Spleen (tissue), 11 donors: ENCODE data around the gene RAB1B. TPM values are rescaled to one million over a fixed set of nuclear protein-coding genes. Genes with fewer than 3 reads are reported as not detected.

Experiments
- DNase-seq: peaks from one replicate; pipeline ENCODE4 v3.0.0-alpha.2; 2020
- H3K27ac ChIP-seq, 8 donors: fragments of 200-600 bp; sonication (generic) in 7 of 8; 1 replicate in 4 of 8; 2 replicates in 4 of 8; pipeline versions ENCODE4 v1.5.0 to v1.8.0; 2016 to 2021; ENCODE audit warnings: inconsistent platforms in 4 of 8, mild to moderate bottlenecking in 4 of 8, moderate library complexity in 1 of 8
- H3K27me3 ChIP-seq, 7 donors: fragments of 200-600 bp; sonication (generic) in 6 of 7; replicated peaks in 1 of 7; 1 replicate in 4 of 7; 2 replicates in 3 of 7; pipeline versions ENCODE4 v1.5.0 to v1.8.0; 2016 to 2021; ENCODE audit warnings: inconsistent platforms in 3 of 7, mild to moderate bottlenecking in 1 of 7
- H3K36me3 ChIP-seq, 6 donors: fragments of 200-600 bp; sonication (generic) in 5 of 6; 1 replicate in 4 of 6; 2 replicates in 2 of 6; pipeline versions ENCODE4 v1.5.0 to v1.8.0; 2016 to 2021; ENCODE audit warnings: inconsistent platforms in 2 of 6
- H3K4me1 ChIP-seq, 6 donors: fragments of 200-600 bp; sonication (generic) in 5 of 6; 1 replicate in 3 of 6; 2 replicates in 3 of 6; pipeline versions ENCODE4 v1.5.0 to v1.8.0; 2016 to 2021; ENCODE audit warnings: inconsistent platforms in 3 of 6
- H3K4me3 ChIP-seq, 8 donors: fragments of 200-600 bp; sonication (generic) in 7 of 8; 1 replicate in 4 of 8; 2 replicates in 4 of 8; pipeline versions ENCODE4 v1.5.0 to v1.8.0; 2016 to 2021; ENCODE audit warnings: inconsistent platforms in 4 of 8, mild to moderate bottlenecking in 4 of 8, moderate library complexity in 2 of 8
- H3K9me3 ChIP-seq, 8 donors: fragments of 200-600 bp; sonication (generic) in 7 of 8; 1 replicate in 4 of 8; 2 replicates in 4 of 8; pipeline versions ENCODE4 v1.5.0 to v1.8.0; 2016 to 2021; ENCODE audit warnings: inconsistent platforms in 4 of 8
- POLR2A ChIP-seq, 3 donors: fragments of 450-650 bp; IDR thresholded peaks; one replicate each; pipeline ENCODE4 v1.5.1; 2017; ENCODE audit warnings: antibody characterized with exemption in 3 of 3, mild to moderate bottlenecking in 1 of 3
- POLR2AphosphoS5 ChIP-seq, 3 donors: sonication (generic); formaldehyde crosslinking; IDR thresholded peaks; one replicate each; pipeline ENCODE4 v1.5.1; 2017; ENCODE audit warnings: antibody characterized with exemption in 3 of 3
- WGBS, 5 donors: extraction: QIAGEN DNeasy Blood & Tissue Kit in 3 of 5; methylation state at CpG; one replicate each; pipeline versions ENCODE4 v1.1.5 to v1.1.7; 2013 to 2018; 5-methylcytosine and 5-hydroxymethylcytosine counted together
- intact Hi-C: fragments of 100-400 bp; cut with DNase I; formaldehyde crosslinking; loops from one replicate; pipeline ENCODE4 v1.15.0; 2023; ENCODE audit warnings: low total_unique reads
- polyA plus RNA-seq, 3 donors: library from polyadenylated mRNA; stranded (reverse); fragments of 200-250 nt; gene quantifications; one replicate each; pipeline ENCODE4 v1.2.1, GENCODE V29; 2013
- total RNA-seq, 7 donors: library from RNA; depleted of rRNA in 3 of 7; stranded (reverse); fragments of >200 nt in 3 of 7; fragmentation: NEBNext Ultra II Directional in 4 of 7; extraction: Animal tissue kit (Norgen Biotek cat#: 25700) in 4 of 7; gene quantifications; one replicate each; pipeline versions ENCODE4 v1.1.0 to v1.2.1, GENCODE V29; 2016 to 2021
- TF ChIP-seq, protein P1 (sequence below), 11 experiments: fragments of 200-600 bp in 7 of 11; fragments of 450-650 bp in 4 of 11; sonication (generic) in 4 of 11; IDR thresholded peaks in 8 of 11; conservative IDR thresholded peaks in 3 of 11; 1 replicate in 7 of 11; 2 replicates in 4 of 11; pipeline versions ENCODE4 v1.4.0 to v1.8.0; 2016 to 2021; ENCODE audit warnings: antibody characterized with exemption in 11 of 11, inconsistent platforms in 4 of 11, mild to moderate bottlenecking in 1 of 11
- donor health status: healthy with polysubstance abuse.
- donor health status: DM: no; HTN: no; CAD: no; lungs with moderate emphysema.
- donor health status: DM: no; HTN: no; CAD: no.
- donor health status: Bipolar disorder and iron deficiency.
- donor health status: healthy.
- donor health status: DM: no; HTN: no; CAD: no.
- donor health status: DM: yes; HTN: yes; CAD: no.

The RAB1B gene
- total and polyA plus RNA-seq, 10 donors = 66.8 to 150 (median 116) TPM

- no peak for DNase-seq
- H3K4me1 ChIP-seq = peaks cover 0 to 28% (median 10%) of the 10 kb centered on the region in 6 donors
- no peak overlapping the region for H3K27ac ChIP-seq
- H3K9me3 ChIP-seq = no peaks in the 10 kb centered on the region
- WGBS, 5 donors = 65 to 78% (median 72%) methylated on average over 13 of the region's 13 CpGs
- intact Hi-C loops = no loop called here
- no peak overlapping the region for H3K4me3 ChIP-seq
- H3K36me3 ChIP-seq = peaks cover 0 to 91% (median 57%) of the 10 kb centered on the region in 6 donors
- no peak for TF ChIP-seq POLR2A (IDR thresholded peaks at IDR 0.05)
- TF ChIP-seq, protein P1, sequence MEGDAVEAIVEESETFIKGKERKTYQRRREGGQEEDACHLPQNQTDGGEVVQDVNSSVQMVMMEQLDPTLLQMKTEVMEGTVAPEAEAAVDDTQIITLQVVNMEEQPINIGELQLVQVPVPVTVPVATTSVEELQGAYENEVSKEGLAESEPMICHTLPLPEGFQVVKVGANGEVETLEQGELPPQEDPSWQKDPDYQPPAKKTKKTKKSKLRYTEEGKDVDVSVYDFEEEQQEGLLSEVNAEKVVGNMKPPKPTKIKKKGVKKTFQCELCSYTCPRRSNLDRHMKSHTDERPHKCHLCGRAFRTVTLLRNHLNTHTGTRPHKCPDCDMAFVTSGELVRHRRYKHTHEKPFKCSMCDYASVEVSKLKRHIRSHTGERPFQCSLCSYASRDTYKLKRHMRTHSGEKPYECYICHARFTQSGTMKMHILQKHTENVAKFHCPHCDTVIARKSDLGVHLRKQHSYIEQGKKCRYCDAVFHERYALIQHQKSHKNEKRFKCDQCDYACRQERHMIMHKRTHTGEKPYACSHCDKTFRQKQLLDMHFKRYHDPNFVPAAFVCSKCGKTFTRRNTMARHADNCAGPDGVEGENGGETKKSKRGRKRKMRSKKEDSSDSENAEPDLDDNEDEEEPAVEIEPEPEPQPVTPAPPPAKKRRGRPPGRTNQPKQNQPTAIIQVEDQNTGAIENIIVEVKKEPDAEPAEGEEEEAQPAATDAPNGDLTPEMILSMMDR (IDR thresholded peaks at IDR 0.05 in 8 of 11, conservative IDR thresholded peaks at IDR 0.05 in 3 of 11) = no peak
- TF ChIP-seq POLR2AphosphoS5 (IDR thresholded peaks at IDR 0.05) = no peak
- H3K27me3 ChIP-seq = no peaks in the 10 kb centered on the region
These were observed 24.5 kb upstream of the RAB1B start for GRCh38 chr11:66243782-66244535.

DNA sequence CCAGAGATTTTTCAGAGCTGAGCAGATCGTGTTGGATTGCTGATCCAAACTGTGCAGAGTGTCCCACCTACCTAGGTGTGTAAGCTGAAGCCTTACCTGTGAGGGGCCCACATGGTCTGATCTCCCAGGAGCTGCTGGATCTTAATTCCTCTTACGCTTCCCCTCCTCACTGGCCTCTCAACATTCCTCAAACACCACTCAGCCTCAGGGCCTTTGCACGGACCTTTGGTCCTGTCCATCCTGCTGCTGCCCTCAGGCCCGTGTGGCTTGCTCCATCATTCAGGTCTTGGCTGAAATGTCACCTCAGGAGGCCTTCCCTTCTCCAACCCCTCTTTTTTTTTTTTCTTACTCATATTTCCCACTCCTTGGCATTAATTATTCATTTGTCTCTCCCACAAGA is 21.1 kb upstream of the RAB1B start:
- no peaks in the 10 kb centered on the region for H3K9me3 ChIP-seq
- intact Hi-C loops = no loop called here
- H3K27me3 ChIP-seq = no peaks in the 10 kb centered on the region
- DNase-seq = no peak
- no peak overlapping the region for H3K4me3 ChIP-seq
- H3K4me1 ChIP-seq = peaks cover 0 to 11% (median 3%) of the 10 kb centered on the region in 6 donors
- TF ChIP-seq, protein P1 (IDR thresholded peaks at IDR 0.05 in 8 of 11, conservative IDR thresholded peaks at IDR 0.05 in 3 of 11) = no peak
- TF ChIP-seq POLR2A (IDR thresholded peaks at IDR 0.05) (no peak), POLR2AphosphoS5 (IDR thresholded peaks at IDR 0.05) (no peak)
- peaks cover 0 to 77% (median 27%) of the 10 kb centered on the region in 6 donors for H3K36me3 ChIP-seq
- 89 to 96% (median 95%) methylated on average over 4 of the region's 4 CpGs for WGBS, 5 donors
- no peak overlapping the region for H3K27ac ChIP-seq

DNA sequence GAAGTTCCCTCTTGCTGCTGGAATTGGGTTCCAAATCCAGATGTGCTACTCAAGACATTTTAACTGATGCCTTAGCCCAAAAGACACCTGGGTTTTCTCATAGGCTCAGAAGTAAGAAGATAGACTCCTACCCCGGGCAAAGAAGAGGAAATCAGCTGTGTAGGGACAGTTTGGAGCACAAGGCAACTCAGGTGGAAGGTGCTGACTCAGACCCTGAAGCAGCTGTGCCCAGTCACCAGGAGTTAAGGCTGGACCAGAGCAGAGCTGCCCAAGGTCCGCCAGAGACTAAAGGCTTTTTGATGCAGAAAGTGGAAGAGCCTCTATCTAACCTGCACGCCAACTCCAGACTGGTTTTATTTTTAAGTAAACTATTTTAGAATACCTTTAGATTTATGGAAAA is 20.6 kb upstream of the RAB1B start:
- TF ChIP-seq POLR2A (IDR thresholded peaks at IDR 0.05) (no peak), POLR2AphosphoS5 (IDR thresholded peaks at IDR 0.05) (no peak)
- TF ChIP-seq, protein P1 (IDR thresholded peaks at IDR 0.05 in 8 of 11, conservative IDR thresholded peaks at IDR 0.05 in 3 of 11) = no peak
- Histone ChIP-seq H3K27me3 (no peaks in the 10 kb centered on the region), H3K9me3 (no peaks in the 10 kb centered on the region), H3K36me3 (peaks cover 0 to 72% (median 22%) of the 10 kb centered on the region in 6 donors), H3K27ac (no peak overlapping the region), H3K4me3 (no peak overlapping the region), H3K4me1 (peaks cover 0 to 6% (median under 1%) of the 10 kb centered on the region in 6 donors)
- DNase-seq = no peak
- WGBS, 5 donors = 81 to 92% (median 87%) methylated on average over 3 of the region's 3 CpGs
- intact Hi-C loops = no loop called here

DNA sequence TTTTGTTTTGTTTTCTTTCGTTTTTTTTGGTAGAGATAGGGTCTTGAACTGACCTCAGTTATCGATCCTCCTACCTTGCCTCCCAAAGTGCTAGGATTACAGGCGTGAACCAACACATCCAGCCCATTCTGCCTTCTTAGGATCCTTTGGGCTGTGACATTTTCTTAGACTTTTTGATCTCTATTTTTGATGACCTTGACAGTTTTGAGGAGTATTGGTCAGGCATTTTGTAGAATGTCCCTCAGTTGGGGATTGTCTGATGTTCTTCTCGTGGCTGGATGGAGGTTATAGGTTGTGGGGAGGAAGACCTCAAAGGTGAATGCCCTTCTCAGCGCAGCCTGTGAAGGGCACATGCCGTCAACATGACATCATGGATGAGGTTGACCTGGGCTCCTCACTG is 19.5 kb upstream of the RAB1B start:
- 88 to 99% (median 92%) methylated on average over 6 of the region's 6 CpGs for WGBS, 5 donors
- no peaks in the 10 kb centered on the region for H3K9me3 ChIP-seq
- peaks cover 0 to 61% (median 11%) of the 10 kb centered on the region in 6 donors for H3K36me3 ChIP-seq
- no peak overlapping the region for H3K27ac ChIP-seq
- no peaks in the 10 kb centered on the region for H3K27me3 ChIP-seq
- TF ChIP-seq POLR2AphosphoS5 (IDR thresholded peaks at IDR 0.05) (no peak), POLR2A (IDR thresholded peaks at IDR 0.05) (no peak)
- TF ChIP-seq, protein P1 (IDR thresholded peaks at IDR 0.05 in 8 of 11, conservative IDR thresholded peaks at IDR 0.05 in 3 of 11) = no peak
- no peak overlapping the region for H3K4me3 ChIP-seq
- H3K4me1 ChIP-seq = no peaks in the 10 kb centered on the region
- DNase-seq = no peak
- intact Hi-C loops = no loop called here
